ENCODE results near the gene ACTG1.
"Not testable (repeated sequence)": the region's sequence is repeated elsewhere in the genome, so short reads cannot be mapped to it uniquely, and the experiment has no call there.

ACTG1 gene

DNA sequence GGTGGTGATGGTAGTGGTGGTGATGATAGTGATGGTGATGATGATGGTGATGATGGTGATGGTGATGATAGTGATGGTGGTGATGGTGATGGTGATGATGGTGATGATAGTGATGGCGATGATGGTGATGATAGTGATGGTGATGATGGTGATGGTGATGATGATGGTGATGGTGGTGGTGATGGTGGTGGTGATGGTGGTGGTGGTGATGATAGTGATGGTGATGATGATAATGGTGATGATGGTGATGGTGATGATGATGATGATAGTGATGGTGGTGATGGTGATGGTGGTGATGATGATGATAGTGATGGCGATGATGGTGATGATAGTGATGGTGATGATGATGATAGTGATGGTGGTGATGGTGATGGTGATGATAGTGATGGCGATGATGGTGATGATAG is 19.4 kb upstream of the ACTG1 start:
- intact Hi-C loops (cut with micrococcal nuclease); H3K4me3 Mint-ChIP-seq; H3K4me1 Mint-ChIP-seq (ENCODE audit: low read depth); H3K9me3 Mint-ChIP-seq; H3K36me3 Mint-ChIP-seq (ENCODE audit: low read depth); H3K27ac Mint-ChIP-seq: not testable (repeated sequence)
- H3K27me3 Mint-ChIP-seq = peaks cover 59% of the 10 kb centered on the region

GRCh38 chr17:81531013-81531412 is 18.4 kb upstream of the ACTG1 start:
- H3K27me3 Mint-ChIP-seq = peaks cover 61% of the 10 kb centered on the region
- H3K36me3 Mint-ChIP-seq (ENCODE audit: low read depth); H3K9me3 Mint-ChIP-seq; H3K4me3 Mint-ChIP-seq; intact Hi-C loops (cut with micrococcal nuclease); H3K27ac Mint-ChIP-seq; H3K4me1 Mint-ChIP-seq (ENCODE audit: low read depth): not testable (repeated sequence)

DNA sequence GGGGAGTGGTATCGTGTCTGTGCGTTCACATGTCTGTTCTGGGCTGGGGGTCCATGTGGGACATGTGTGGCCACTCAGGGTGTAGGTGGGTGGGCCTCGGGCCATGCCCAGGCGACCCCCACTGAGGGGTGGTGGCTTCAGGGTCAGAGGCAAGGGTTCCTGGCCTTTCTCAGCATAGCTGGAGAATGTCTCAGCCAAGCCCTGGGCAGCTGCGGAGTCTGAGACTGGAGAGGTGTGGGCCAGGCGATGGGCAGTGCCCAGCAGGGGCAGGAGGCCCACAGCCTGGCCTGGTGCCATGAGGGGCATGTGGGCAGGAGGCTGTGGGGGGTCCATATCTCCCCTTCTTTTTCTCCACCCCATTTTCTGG is 16.8 kb upstream of the ACTG1 start:
- Mint-ChIP-seq H3K4me3 (no peak overlapping the region), H3K36me3 (ENCODE audit: low read depth) (no peaks in the 10 kb centered on the region), H3K4me1 (ENCODE audit: low read depth) (no peaks in the 10 kb centered on the region), H3K27ac (no peak overlapping the region), H3K9me3 (no peaks in the 10 kb centered on the region), H3K27me3 (peaks cover 58% of the 10 kb centered on the region)
- intact Hi-C loops (cut with micrococcal nuclease) = no loop called here

GRCh38 chr17:81528651-81529436 is 16.2 kb upstream of the ACTG1 start:
- intact Hi-C loops (cut with micrococcal nuclease) = no loop called here
- Mint-ChIP-seq H3K27ac (no peak overlapping the region), H3K4me1 (ENCODE audit: low read depth) (peaks cover under 1% of the 10 kb centered on the region), H3K36me3 (ENCODE audit: low read depth) (no peaks in the 10 kb centered on the region), H3K9me3 (no peaks in the 10 kb centered on the region), H3K27me3 (peaks cover 59% of the 10 kb centered on the region), H3K4me3 (no peak overlapping the region)

GRCh38 chr17:81528384-81528650 is 15.7 kb upstream of the ACTG1 start:
- Mint-ChIP-seq H3K27me3 (peaks cover 59% of the 10 kb centered on the region), H3K27ac (no peak overlapping the region), H3K36me3 (ENCODE audit: low read depth) (no peaks in the 10 kb centered on the region), H3K9me3 (no peaks in the 10 kb centered on the region), H3K4me1 (ENCODE audit: low read depth) (peaks cover 6% of the 10 kb centered on the region), H3K4me3 (no peak overlapping the region)
- intact Hi-C loops (cut with micrococcal nuclease) = no loop called here

GRCh38 chr17:81527591-81528383 is 15.2 kb upstream of the ACTG1 start, which contains the start of gene FSCN2:
FSCN2 (plus strand) TSS chr17:81528377; CDS start chr17:81528532, 155 bp downstream.
- Mint-ChIP-seq H3K27ac (no peak within 1 kb of the TSS), H3K4me1 (ENCODE audit: low read depth) (peaks cover 8% of the 10 kb centered on the region), H3K9me3 (no peaks in the 10 kb centered on the region), H3K4me3 (no peak within 1 kb of the TSS), H3K36me3 (ENCODE audit: low read depth) (no peaks in the 10 kb centered on the region), H3K27me3 (peaks cover 61% of the 10 kb centered on the region)
- intact Hi-C loops (cut with micrococcal nuclease) = no loop called here

DNA sequence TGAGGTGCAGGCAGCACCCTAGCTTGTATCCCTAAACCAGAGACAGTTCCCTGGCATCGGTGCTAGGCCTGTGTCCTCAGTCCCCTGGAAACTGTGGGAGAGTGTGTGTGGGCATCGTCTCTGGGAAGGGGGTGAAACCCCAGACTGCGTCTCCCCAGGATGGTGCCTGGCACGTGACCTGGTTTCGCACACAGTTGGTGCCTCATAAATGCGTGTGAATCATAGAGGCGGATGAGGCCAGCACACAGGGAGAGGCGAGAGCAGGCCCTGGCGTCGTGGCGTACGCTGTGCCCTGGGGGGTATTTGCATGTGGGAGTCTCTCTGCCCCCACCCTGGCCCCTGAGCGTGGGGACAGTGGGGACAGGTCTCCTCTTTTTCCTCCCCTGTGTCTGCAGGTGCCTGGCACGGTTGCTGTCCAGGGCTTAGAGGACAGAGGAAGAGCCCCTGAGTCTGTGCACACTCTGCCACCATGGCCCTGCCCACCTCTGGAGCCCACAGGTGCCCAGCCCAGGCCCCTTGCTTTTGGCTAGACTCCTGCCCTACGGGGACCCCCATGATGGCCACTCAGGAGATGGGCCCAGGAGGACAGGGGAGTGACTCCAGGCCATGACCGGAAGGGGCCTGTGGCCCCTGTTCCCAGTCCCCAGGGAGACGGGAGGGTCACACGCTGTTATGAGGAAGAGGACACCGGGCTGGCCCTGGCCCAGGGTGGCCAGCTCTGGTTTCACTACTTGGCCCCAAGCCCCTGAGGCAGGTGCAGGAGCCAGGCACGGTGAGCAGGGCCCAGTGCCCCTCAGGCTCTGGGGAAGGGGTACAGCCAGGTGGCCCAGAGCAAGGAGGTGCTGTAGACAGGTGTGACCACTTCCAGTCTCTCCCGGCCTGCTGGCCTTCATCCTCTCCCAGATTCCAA is 14.3 kb upstream of the ACTG1 start:
- Mint-ChIP-seq H3K4me3 (no peak overlapping the region), H3K36me3 (ENCODE audit: low read depth) (no peaks in the 10 kb centered on the region), H3K9me3 (no peaks in the 10 kb centered on the region), H3K27ac (no peak overlapping the region), H3K27me3 (peaks cover 70% of the 10 kb centered on the region), H3K4me1 (ENCODE audit: low read depth) (peaks cover 8% of the 10 kb centered on the region)
- intact Hi-C loops (cut with micrococcal nuclease) = no loop called here

DNA sequence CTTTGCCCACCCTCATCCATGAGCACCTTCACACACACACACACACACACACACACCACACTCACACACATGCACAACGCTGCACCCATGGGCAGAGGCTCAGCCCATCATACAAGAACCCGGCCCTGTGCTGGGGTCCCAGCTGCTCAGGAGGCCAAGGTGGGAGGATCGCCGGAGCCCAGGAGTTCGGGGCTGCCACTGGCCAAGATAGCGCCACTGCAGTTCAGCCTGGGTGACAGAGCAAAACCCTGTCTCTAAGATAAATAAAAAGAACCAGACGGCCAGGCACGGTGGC is 12.2 kb upstream of the ACTG1 start:
- Mint-ChIP-seq H3K27me3 (peaks cover 83% of the 10 kb centered on the region), H3K36me3 (ENCODE audit: low read depth) (no peaks in the 10 kb centered on the region), H3K27ac (no peak overlapping the region), H3K9me3 (no peaks in the 10 kb centered on the region), H3K4me3 (no peak overlapping the region), H3K4me1 (ENCODE audit: low read depth) (peaks cover 8% of the 10 kb centered on the region)
- intact Hi-C loops (cut with micrococcal nuclease) = no loop called here

- H3K9me3 Mint-ChIP-seq = no peaks in the 10 kb centered on the region
- peaks cover 8% of the 10 kb centered on the region for H3K4me1 Mint-ChIP-seq (ENCODE audit: low read depth)
- H3K27me3 Mint-ChIP-seq = peaks cover 84% of the 10 kb centered on the region
Measured at GRCh38 chr17:81524039-81524864, 11.7 kb upstream of the ACTG1 start.

GRCh38 chr17:81523402-81524038 is 10.9 kb upstream of the ACTG1 start:
- H3K4me3 Mint-ChIP-seq = no peak overlapping the region
- H3K36me3 Mint-ChIP-seq (ENCODE audit: low read depth) = no peaks in the 10 kb centered on the region
- H3K27ac Mint-ChIP-seq = no peak overlapping the region
- peaks cover 11% of the 10 kb centered on the region for H3K4me1 Mint-ChIP-seq (ENCODE audit: low read depth)
- H3K27me3 Mint-ChIP-seq = peaks cover 77% of the 10 kb centered on the region
- H3K9me3 Mint-ChIP-seq = no peaks in the 10 kb centered on the region
- intact Hi-C loops (cut with micrococcal nuclease) = no loop called here

More at GRCh38 chr17:81524039-81524864, 11.7 kb upstream of the ACTG1 start:
- intact Hi-C loops (cut with micrococcal nuclease) = no loop called here
- no peak overlapping the region for H3K27ac Mint-ChIP-seq
- no peaks in the 10 kb centered on the region for H3K36me3 Mint-ChIP-seq (ENCODE audit: low read depth)
- no peak overlapping the region for H3K4me3 Mint-ChIP-seq

DNA sequence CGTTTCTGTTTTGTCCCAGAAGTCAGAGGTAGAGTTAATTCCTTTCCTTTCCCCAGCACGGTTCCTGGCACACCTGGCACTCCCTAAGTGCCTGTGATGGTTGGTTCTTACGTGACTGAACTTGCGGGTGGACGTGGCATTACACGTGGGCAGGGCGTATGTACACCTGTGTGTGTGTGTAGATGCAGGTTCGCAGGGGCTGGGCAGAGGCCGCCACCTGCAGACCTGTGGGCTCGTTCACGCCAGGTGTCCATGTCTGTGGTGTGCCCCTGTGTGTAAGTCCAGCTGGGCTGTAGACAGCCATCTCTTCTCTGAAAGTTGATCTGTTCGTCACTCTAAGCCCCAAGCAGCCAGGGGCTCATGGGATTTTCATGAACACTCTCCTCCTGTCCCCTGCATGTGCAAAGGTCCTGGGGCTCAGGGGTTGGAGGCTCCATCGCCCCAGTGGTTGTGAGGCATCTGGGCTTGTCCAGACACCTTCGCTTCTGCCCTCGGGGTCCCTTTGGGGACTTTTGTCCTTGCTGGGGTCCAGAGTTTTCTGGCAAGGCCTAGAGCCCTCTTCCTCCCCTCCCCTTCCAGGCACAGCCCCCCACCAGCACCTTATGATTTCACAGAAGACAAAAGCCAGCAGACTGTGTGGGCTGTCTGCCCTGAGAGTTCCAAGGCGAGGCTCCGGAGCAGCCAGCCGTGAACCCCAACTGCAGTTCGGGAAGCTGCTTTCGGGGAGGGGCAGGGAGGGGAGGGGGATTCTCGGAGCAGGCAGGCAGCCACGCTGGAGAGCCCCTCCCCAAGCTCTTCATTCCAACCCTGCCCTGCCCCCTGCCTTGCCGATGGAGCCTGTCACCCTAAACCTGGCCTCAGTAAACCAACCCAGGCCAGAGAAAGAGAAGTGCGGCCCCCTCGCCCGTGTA is 10.1 kb upstream of the ACTG1 start:
- peaks cover 6% of the 10 kb centered on the region for H3K36me3 Mint-ChIP-seq (ENCODE audit: low read depth)
- intact Hi-C loops (cut with micrococcal nuclease) = no loop called here
- no peaks in the 10 kb centered on the region for H3K9me3 Mint-ChIP-seq

DNA sequence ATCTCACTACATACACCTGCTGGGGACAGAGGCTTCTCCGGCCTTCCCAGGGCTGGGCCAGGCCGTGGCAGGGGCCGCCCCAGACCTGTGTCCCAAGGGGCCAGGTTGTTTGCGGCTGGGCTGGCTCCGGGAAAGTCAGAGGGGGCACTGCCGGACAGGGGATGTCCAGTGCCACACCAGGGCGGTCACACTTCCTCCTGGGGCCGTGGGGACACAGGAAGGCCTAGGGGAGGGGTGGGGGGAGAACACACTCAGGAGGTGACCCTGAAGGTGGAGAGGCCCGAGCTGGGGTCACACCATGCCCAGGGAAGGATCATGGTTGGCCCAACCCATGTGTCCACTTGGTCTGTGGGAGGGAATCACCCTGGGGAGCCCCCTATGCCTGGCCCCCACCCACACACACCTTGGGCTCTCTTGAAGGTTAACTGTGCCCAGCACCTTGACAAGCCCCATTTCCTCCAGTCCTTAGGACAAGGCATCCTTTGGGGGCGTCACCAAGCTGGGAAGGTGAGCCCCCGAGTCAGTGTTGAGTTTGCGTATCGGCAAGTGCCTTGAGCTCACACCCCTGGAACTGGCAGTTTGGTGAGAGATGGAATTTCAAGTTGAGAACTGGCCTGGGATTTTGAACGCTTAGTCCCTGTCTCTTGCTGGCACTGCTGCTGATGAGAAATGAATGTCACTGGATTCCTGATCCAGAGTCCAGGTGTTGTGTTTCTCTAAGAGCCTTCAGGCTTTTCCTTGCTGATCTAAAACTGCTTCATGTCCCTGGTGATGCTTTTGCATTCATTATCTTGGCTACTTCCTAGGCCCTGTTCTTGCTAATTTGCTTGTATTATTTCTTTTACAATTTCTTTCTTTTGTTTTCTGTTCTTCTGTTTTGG is 7.7 kb upstream of the ACTG1 start:
- Mint-ChIP-seq H3K4me1 (ENCODE audit: low read depth) (peaks cover 41% of the 10 kb centered on the region), H3K27ac (peak overlapping the region; percentile 27), H3K4me3 (no peak overlapping the region), H3K27me3 (peaks cover 50% of the 10 kb centered on the region), H3K9me3 (no peaks in the 10 kb centered on the region), H3K36me3 (ENCODE audit: low read depth) (peaks cover 8% of the 10 kb centered on the region)
- intact Hi-C loops (cut with micrococcal nuclease) = no loop called here

More for the DNA sequence above, 10.1 kb upstream of the ACTG1 start:
- H3K4me1 Mint-ChIP-seq (ENCODE audit: low read depth) = peaks cover 18% of the 10 kb centered on the region
- H3K4me3 Mint-ChIP-seq = no peak overlapping the region
- H3K27ac Mint-ChIP-seq = no peak overlapping the region
- H3K27me3 Mint-ChIP-seq = peaks cover 73% of the 10 kb centered on the region

Measured in dendritic cell treated with granulocyte-macrophage colony-stimulating factor and Interleukin-4, amounts not matched to agents 40 ng/mL and 50 ng/mL, for 4 days (primary cell).